Spleen (tissue), 7 donors: Measurements from ENCODE around the gene CLPSL1.

ENCODE experiments used
- CTCF ChIP-seq, 11 experiments: fragments of 200-600 bp in 7 of 11; fragments of 450-650 bp in 4 of 11; sonication (generic) in 4 of 11; IDR thresholded peaks in 8 of 11; conservative IDR thresholded peaks in 3 of 11; 1 replicate in 7 of 11; 2 replicates in 4 of 11; pipeline versions ENCODE4 v1.4.0 to v1.8.0; 2016 to 2021; ENCODE audit warnings: antibody characterized with exemption in 11 of 11, inconsistent platforms in 4 of 11, mild to moderate bottlenecking in 1 of 11
- POLR2A ChIP-seq, 3 donors: fragments of 450-650 bp; IDR thresholded peaks; one replicate each; pipeline ENCODE4 v1.5.1; 2017; ENCODE audit warnings: antibody characterized with exemption in 3 of 3, mild to moderate bottlenecking in 1 of 3
- donor health status: DM: no; HTN: no; CAD: no; lungs with moderate emphysema.
- donor health status: DM: no; HTN: no; CAD: no.
- donor health status: DM: no; HTN: no; CAD: no.

- TF ChIP-seq CTCF (IDR thresholded peaks at IDR 0.05 in 8 of 11, conservative IDR thresholded peaks at IDR 0.05 in 3 of 11) = no peak
- TF ChIP-seq POLR2A (IDR thresholded peaks at IDR 0.05) = no peak
Observed at GRCh38 chr6:35795453-35796071, 14.7 kb downstream of the CLPSL1 start.
